Measurements from ENCODE around the gene CDH6.
"Not testable (repeated sequence)": the region's sequence is repeated elsewhere in the genome, so short reads cannot be mapped to it uniquely, and the experiment has no call there.

Gene CDH6

DNA sequence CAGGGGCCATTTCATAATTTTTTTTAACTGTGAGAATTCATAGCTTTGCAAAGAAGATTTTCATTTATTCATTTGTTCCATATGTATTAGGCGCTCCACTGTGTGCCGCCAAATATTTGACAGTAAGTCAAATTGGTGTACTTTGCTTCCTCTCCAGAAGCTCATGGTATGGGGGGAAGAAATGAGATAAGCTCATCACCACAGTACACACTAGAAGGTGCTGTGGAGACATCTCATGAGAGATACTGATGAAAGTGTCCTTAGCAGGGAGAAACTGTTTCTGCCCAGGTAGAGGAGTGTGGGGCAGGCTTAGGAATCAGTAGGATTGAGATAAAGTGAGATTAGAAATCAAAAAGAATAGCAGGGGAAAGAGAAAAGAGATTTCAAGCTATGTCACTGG lies 136.2 kb downstream of the CDH6 start:
- no peak for DNase-seq (ENCODE audit: low read depth in 2 of 2)

GRCh38 chr5:31332160-31332559 lies 138.7 kb downstream of the CDH6 start:
- DNase-seq (ENCODE audit: low read depth in 2 of 2) = no peak

GRCh38 chr5:31333475-31333874 lies 140.0 kb downstream of the CDH6 start:
- no peak for DNase-seq (ENCODE audit: low read depth in 2 of 2)

DNA sequence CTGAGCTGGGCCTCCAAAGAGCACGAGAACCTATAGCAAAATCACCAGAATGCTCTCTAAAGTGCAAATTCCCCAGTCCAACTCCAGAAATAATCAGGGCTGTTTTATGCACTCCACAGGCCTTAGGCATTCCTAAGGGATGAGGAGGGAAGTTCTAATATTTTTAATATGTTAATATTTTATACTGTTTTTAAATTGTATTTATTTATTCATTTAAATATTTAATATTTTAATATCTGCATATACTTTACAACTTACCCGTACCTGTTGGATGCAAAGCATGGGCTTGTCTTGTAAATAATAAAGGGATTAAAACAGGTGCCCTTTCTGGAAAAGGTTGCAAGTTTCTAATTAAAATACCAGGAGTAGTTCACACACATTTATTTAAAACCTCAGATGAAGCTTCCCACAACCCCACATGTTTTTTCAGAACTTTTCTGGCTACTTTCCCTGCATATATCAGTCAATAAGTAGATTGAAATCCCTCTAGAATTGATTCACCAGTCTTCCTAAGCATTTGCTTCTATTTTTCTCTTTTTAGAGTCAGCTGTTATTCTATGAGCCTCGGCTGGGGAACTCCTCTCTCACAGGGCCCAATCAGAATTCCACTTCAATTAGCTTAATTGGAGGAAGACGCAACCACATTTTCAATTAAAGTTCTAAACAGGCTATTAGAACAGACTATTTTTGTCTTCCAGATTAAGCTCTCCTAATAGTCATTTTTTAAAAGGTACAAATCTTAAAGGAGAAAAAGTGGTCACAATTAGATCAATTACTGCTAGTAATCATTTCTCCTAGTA lies 140.8 kb downstream of the CDH6 start:
- no peak for DNase-seq (ENCODE audit: low read depth in 2 of 2)

DNA sequence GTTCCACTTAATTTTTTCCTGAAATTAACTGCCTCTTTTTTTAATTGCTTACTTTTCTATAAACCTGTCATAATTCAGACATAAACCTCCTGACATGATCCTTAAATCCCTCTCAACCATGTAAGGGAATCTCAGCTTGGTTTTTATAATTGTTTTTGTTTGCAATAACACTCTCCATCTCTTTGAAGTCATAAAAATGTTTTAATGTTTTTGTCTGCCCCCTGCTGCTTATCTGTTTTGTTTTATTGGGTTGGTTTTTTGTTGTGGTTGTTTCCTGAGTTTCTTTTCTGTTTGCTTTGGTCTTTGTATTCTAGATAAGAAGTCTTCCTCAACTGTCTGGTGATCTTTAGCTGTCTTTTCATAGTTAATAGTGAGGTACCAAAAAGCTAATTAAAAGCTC lies 142.0 kb downstream of the CDH6 start:
- no peak for DNase-seq (ENCODE audit: low read depth in 2 of 2)

DNA sequence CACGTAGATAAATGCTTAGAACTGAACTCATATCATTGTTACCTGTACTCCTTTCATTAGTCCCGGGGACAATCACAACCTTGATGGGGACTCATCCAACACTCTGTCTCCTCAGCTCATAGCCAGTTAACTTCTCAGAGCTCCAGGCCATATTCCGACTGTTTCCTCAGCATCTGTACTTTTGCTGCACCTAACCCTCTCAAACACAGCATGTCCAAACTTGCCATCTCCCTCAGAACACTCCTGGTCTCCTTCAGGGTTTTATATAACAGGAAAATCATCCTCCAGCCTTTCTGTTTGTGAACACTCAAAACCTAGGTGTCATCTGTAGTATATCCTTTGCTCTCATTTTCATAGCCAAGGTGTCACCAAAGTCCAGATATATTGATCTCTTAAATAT lies 150.5 kb downstream of the CDH6 start:
- no peak for DNase-seq (ENCODE audit: low read depth in 2 of 2)

DNA sequence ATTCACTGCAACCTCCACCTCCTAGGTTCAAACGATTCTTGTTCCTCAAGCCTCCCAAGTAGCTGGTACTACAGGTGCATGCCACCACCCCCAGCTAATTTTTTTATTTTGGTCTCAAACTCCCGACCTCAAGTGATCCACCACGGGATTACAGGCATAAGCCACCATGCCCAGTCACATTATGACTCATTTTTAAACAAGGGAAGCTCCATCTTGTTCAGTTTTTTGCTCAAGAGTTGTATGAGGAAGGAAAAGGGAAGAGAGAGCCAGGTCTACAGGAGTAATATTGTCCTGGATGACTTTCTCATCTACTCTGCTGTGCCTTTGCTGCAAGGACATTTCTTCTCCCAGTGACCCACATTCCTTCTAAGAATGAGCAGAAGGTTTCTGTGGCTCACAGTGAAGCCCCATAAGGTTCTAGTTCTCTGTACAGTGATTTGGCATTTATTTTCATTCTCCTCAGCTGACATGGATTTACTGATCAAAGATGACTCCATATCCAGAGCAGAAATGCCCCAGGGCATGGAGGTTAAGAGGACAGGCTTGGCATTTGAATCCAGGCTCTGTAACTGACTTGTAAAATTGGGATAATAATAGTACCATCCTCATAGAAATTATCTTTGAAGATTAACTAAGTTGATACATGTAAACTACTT lies 153.5 kb downstream of the CDH6 start:
- no peak for DNase-seq (ENCODE audit: low read depth in 2 of 2)

DNA sequence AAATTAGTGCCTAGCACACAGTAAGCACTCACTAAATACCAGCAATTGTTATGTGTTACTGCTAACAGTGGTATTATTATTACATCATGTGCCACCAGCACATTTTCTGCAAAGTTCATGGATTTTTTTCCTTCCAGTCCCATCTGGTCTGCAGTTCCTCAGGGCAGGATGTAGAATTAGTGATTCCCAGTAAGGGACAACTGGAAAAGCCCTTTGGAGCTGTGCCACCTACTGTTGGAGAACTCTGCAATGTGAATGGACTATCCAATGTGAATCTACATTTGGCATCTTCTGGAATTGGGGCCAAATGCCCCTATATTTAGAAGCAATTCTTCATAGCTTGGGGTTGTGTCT lies 154.0 kb downstream of the CDH6 start:
- no peak for DNase-seq (ENCODE audit: low read depth in 2 of 2)

DNA sequence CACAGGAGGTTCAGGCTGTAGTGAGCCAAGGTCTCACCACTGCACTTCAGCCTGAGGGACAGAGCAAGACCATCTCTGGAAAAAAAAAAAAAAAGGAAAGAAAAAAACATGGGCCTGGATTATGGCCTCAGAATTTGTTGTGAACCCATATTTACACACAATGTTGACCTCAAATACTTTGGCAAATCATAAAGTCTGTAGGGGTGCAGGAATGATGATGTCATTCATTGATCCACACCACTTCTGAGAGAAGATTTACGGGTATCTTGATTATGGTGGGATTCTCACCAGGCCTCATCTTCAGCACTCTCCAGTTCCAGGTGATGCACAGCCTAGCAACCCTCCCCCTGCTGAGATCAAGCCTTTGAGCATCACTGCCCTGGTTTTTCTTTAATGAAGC lies 156.9 kb downstream of the CDH6 start:
- DNase-seq (ENCODE audit: low read depth in 2 of 2) = no peak

DNA sequence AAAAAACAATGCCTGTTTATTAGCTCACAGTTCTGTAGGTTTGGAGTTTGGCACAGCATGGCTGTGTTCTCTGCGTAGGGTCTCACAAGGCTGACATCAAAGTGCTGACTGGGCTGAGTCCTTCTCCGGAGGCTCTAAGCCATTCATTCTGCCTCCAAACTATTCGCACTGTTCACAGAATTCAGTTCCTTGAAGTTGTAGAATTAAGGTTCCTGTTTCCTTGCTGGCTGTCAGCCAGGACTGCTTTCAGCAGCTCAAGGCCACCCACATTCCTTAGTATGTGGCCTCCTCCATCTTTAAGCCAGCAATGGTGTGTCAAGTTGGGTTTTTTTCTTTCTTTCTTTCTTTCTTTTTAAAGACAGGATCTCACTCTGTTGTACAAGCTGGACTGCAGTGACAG lies 161.9 kb downstream of the CDH6 start:
- DNase-seq (ENCODE audit: low read depth in 2 of 2) = no peak

- DNase-seq (ENCODE audit: low read depth in 2 of 2) = no peak
Observed at GRCh38 chr5:31357038-31357437, 163.6 kb downstream of the CDH6 start.

DNA sequence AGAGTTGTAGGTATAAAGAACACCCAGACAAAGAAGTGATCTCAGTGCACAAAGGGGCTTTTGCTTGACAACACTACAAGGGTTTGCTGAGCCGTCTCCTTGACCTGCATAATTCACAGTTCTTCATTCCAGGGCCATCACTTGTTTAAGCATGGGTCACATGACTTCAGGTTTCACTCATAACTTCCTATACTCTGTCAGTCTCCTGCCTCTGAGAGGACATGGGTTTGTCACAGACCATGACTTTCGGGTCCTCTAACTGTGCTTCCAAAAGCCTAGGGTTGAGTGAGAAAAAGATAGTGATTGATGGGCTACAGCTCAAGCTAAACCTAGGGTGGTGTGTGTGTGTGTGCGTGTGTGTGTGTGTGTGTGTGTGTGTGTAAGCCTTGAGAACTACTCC lies 166.4 kb downstream of the CDH6 start:
- DNase-seq (ENCODE audit: low read depth in 2 of 2) = no peak

- DNase-seq (ENCODE audit: low read depth in 2 of 2) = no peak
Observed at GRCh38 chr5:31361234-31361633, 167.7 kb downstream of the CDH6 start.

GRCh38 chr5:31361704-31362528 lies 168.4 kb downstream of the CDH6 start:
- not testable (repeated sequence) for DNase-seq (ENCODE audit: low read depth in 2 of 2)

DNA sequence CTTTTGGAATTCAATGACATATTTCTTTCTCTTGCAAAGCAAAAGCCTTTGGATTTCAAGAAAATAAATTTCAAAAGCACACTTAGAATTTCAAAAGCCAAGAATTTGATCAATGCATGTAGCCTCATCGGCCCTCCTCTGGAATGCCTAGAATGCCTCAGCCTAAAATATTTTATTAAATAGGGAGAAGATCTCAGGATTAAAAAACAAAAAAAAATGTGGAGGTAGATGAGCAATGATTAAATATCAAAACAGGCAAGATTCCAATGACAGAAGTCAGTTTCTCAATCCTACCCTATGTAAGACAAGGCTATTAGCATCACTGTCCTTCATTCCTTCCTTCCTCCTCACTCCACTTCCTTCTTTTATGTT lies 169.0 kb downstream of the CDH6 start:
- no peak for DNase-seq (ENCODE audit: low read depth in 2 of 2)

GRCh38 chr5:31362931-31363568 lies 169.6 kb downstream of the CDH6 start:
- DNase-seq (ENCODE audit: low read depth in 2 of 2) = no peak

DNA sequence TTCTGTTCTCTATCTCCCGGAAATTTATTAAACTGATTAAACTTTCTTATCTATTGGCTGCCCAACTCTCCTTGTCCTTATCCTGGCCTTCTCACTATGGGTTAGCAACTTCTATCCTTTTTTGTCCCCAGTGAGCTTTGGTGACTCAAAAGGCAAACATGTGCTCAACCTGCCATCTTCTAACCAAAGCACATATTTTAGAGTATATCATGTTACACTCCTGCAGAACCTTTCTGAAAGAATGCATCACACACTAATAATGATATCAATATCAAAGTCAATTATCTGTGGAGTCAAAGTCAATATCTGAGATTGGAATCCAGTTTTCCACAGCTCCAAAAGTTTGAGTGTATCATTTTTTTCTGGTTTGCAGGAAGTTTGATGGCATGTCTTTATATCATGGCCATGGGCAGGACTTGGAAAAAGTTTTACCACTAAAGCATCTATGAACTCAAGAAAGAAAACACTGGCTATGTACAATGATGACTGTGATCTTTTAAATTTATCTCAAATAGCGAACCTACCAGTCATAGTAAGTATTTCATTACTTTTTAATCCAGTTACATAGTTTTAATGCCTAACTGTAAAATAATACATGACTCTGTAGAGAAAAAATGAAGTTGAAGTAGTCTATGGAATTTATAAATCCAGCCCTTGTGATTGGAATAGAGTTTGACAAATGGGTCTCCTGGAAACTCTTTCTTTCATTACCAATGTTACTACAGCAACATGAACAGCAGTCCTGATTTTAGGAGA lies 171.6 kb downstream of the CDH6 start:
- no peak for DNase-seq (ENCODE audit: low read depth in 2 of 2)

- no peak for DNase-seq (ENCODE audit: low read depth in 2 of 2)
Observed at GRCh38 chr5:31365776-31366175, 172.3 kb downstream of the CDH6 start.

DNA sequence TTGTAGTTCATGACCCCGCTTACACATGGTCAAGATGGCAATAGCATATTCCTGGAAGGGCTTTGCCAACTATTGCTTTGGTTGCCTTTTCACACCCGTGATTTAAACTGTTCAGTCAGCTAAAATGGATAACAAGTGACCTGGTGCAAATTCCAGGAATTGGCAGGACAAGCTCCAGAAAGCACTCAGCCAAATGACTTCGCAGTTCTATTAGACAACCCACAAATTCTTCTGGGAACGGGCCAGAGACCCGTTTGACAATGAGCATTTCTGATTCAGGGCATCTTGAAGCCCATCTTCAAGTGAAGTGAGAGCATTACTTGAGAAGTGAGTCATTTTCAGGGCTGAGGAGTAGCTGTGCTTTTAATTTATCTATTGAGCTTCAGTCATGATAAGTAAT lies 173.5 kb downstream of the CDH6 start:
- DNase-seq (ENCODE audit: low read depth in 2 of 2) = no peak

GRCh38 chr5:31372124-31372523 lies 178.6 kb downstream of the CDH6 start:
- no peak for DNase-seq (ENCODE audit: low read depth in 2 of 2)

GRCh38 chr5:31375999-31376720 lies 182.7 kb downstream of the CDH6 start:
- DNase-seq (ENCODE audit: low read depth in 2 of 2) = no peak

All from stimulated activated CD4-positive, alpha-beta T cell treated with anti-CD3 and anti-CD28 coated beads, Interleukin-1b, Interleukin-23, amount 100 ng/mL, for 4 hours (primary cell).